H1 (cell line): Measurements from ENCODE around the gene ACSF3. TPM values are rescaled to one million over a fixed set of nuclear protein-coding genes. Genes with fewer than 3 reads are reported as not detected.

Source experiments
- CTCF ChIA-PET: fragments of 300-600 bp; sonication (Branson Sonifier 250); formaldehyde crosslinking; loops from one replicate; lab custom pipeline; 2021; ENCODE audit not compliant: partially characterized antibody; lab: Charles Lee
- POLR2A ChIA-PET: fragments of 300-600 bp; sonication (Branson Sonifier 250); formaldehyde crosslinking; loops from one replicate; lab custom pipeline; 2021; ENCODE audit warnings: inconsistent platforms; ENCODE audit not compliant: partially characterized antibody; lab: Charles Lee
- DNase-seq, 2 experiments: peaks; one replicate each; pipeline versions ENCODE4 v3.0.0 to v3.0.0-alpha.2; 2010 to 2022; ENCODE audit warnings: low spot score in 2 of 2, low read depth in 1 of 2, mixed read lengths in 1 of 2
- FAIRE-seq: peaks from 2 replicates; lab custom pipeline; 2011; peaks lifted over from hg19 to GRCh38; lab: Jason Lieb, UNC
- H2AFZ ChIP-seq: 2 replicates; pipeline ENCODE4 v1.8.1; 2012; ENCODE audit warnings: low read length, inconsistent platforms
- H2AK5ac ChIP-seq: 2 replicates; pipeline ENCODE4 v1.6.1; 2013; ENCODE audit warnings: low read depth, low read length
- H2BK120ac ChIP-seq: replicated peaks from 2 replicates; pipeline ENCODE3; 2013; ENCODE audit warnings: low read depth, low read length, inconsistent platforms
- H2BK12ac ChIP-seq: 2 replicates; pipeline ENCODE4 v1.6.1; 2013; ENCODE audit warnings: low read depth, low read length
- H2BK15ac ChIP-seq: 2 replicates; pipeline ENCODE4 v1.6.1; 2013; ENCODE audit warnings: low read length
- H2BK20ac ChIP-seq: 2 replicates; pipeline ENCODE4 v1.6.1; 2013; ENCODE audit warnings: low read length
- H2BK5ac ChIP-seq: 2 replicates; pipeline ENCODE4 v1.6.1; 2013; ENCODE audit warnings: low read depth, low read length
- H3K14ac ChIP-seq: 2 replicates; pipeline ENCODE4 v1.6.1; 2013; ENCODE audit warnings: inconsistent platforms; ENCODE audit not compliant: insufficient read length
- H3K18ac ChIP-seq: 2 replicates; pipeline ENCODE4 v1.6.1; 2013; ENCODE audit warnings: low read length; ENCODE audit errors: extremely low read depth
- H3K23ac ChIP-seq: 2 replicates; pipeline ENCODE4 v1.6.1; 2013; ENCODE audit warnings: inconsistent platforms; ENCODE audit not compliant: insufficient read length
- H3K23me2 ChIP-seq: 2 replicates; pipeline ENCODE4 v1.6.1; 2013; ENCODE audit warnings: low read depth, low read length
- H3K27ac ChIP-seq: 2 replicates; pipeline ENCODE4 v1.6.1; 2011; ENCODE audit warnings: low read depth, low read length, inconsistent platforms
- H3K27me3 ChIP-seq, 4 experiments: replicated peaks in 1 of 4; 1 replicate in 1 of 4; 2 replicates in 3 of 4; pipeline versions ENCODE4 v1.6.1 to v1.8.1; 2011 to 2013; ENCODE audit warnings: low read length in 3 of 4, mild to moderate bottlenecking in 3 of 4, inconsistent platforms in 2 of 4, mixed read lengths in 2 of 4, moderate library complexity in 1 of 4; ENCODE audit not compliant: control insufficient read depth in 3 of 4, insufficient read depth in 3 of 4; ENCODE audit errors: extremely low read depth in 1 of 4
- H3K36me3 ChIP-seq, 4 experiments: 2 replicates each; pipeline versions ENCODE4 v1.6.1 to v1.8.1; 2011 to 2013; ENCODE audit warnings: mild to moderate bottlenecking in 4 of 4, low read length in 3 of 4, moderate library complexity in 2 of 4, control low read depth in 1 of 4, inconsistent platforms in 1 of 4; ENCODE audit not compliant: insufficient read depth in 4 of 4, control insufficient read depth in 2 of 4
- H3K4ac ChIP-seq: replicated peaks from 2 replicates; pipeline ENCODE3; 2013; ENCODE audit warnings: low read length, low read depth, mixed read lengths, inconsistent platforms; ENCODE audit not compliant: insufficient read length
- H3K4me1 ChIP-seq, 4 experiments: replicated peaks in 1 of 4; 1 replicate in 1 of 4; 2 replicates in 3 of 4; pipeline versions ENCODE4 v1.6.1 to v1.8.1; 2011 to 2013; ENCODE audit warnings: low read length in 3 of 4, inconsistent platforms in 2 of 4, mixed read lengths in 1 of 4; ENCODE audit not compliant: insufficient read depth in 4 of 4, control insufficient read depth in 3 of 4
- H3K4me2 ChIP-seq, 2 experiments: 2 replicates each; pipeline versions ENCODE4 v1.6.1 to v1.8.1; 2011 to 2013; ENCODE audit warnings: low read depth in 2 of 2, low read length in 2 of 2, control low read depth in 1 of 2, inconsistent platforms in 1 of 2, mild to moderate bottlenecking in 1 of 2; ENCODE audit not compliant: insufficient read depth in 1 of 2
- H3K4me3 ChIP-seq, 4 experiments: fragments of 200-600, 300-600 bp in 1 of 4; sonication (generic), shearing (Covaris generic), sonication (Bioruptor Twin) in 1 of 4; 2 replicates each; pipeline versions ENCODE4 v1.5.1 to v1.8.1; 2011 to 2016; ENCODE audit warnings: low read length in 4 of 4, low read depth in 3 of 4, control low read depth in 2 of 4, inconsistent platforms in 2 of 4, mild to moderate bottlenecking in 2 of 4, mixed read lengths in 1 of 4, moderate library complexity in 1 of 4; ENCODE audit not compliant: insufficient read depth in 2 of 4; ENCODE audit errors: extremely low read depth in 1 of 4
- H3K56ac ChIP-seq: replicated peaks from 2 replicates; pipeline ENCODE3; 2013; ENCODE audit warnings: low read depth, mild to moderate bottlenecking, mixed read lengths, low read length, inconsistent platforms; ENCODE audit not compliant: insufficient read length
- H3K79me1 ChIP-seq: 2 replicates; pipeline ENCODE4 v1.6.1; 2013; ENCODE audit warnings: low read depth, low read length, control low read depth
- H3K79me2 ChIP-seq, 2 experiments: 2 replicates each; pipeline versions ENCODE4 v1.6.1 to v1.8.1; 2012 to 2013; ENCODE audit warnings: low read length in 2 of 2, mild to moderate bottlenecking in 2 of 2, inconsistent platforms in 1 of 2; ENCODE audit not compliant: insufficient read depth in 2 of 2, control insufficient read depth in 1 of 2
- H3K9ac ChIP-seq, 4 experiments: replicated peaks in 1 of 4; 1 replicate in 1 of 4; 2 replicates in 3 of 4; pipeline versions ENCODE4 v1.6.1 to v1.8.1; 2011 to 2013; ENCODE audit warnings: low read depth in 3 of 4, low read length in 3 of 4, control low read depth in 2 of 4, mild to moderate bottlenecking in 2 of 4, moderate library complexity in 2 of 4, inconsistent platforms in 1 of 4; ENCODE audit errors: extremely low read depth in 1 of 4
- H3K9me3 ChIP-seq, 2 experiments: 2 replicates each; pipeline versions ENCODE4 v1.6.1 to v1.8.1; 2012 to 2013; ENCODE audit warnings: mild to moderate bottlenecking in 2 of 2, moderate library complexity in 2 of 2, control low read depth in 1 of 2, inconsistent platforms in 1 of 2, low read depth in 1 of 2, low read length in 1 of 2, mixed read lengths in 1 of 2; ENCODE audit not compliant: insufficient read depth in 2 of 2
- H4K20me1 ChIP-seq, 2 experiments: replicated peaks in 1 of 2; 2 replicates each; pipeline versions ENCODE3 to v1.8.1; 2011 to 2013; ENCODE audit warnings: inconsistent platforms in 2 of 2, low read length in 2 of 2, mild to moderate bottlenecking in 1 of 2; ENCODE audit not compliant: insufficient read depth in 2 of 2, control insufficient read depth in 1 of 2
- H4K5ac ChIP-seq: 2 replicates; pipeline ENCODE4 v1.6.1; 2013; ENCODE audit warnings: low read length, low read depth, mixed read lengths, inconsistent platforms; ENCODE audit not compliant: insufficient read length
- H4K8ac ChIP-seq: 2 replicates; pipeline ENCODE4 v1.8.0; 2013; ENCODE audit warnings: mild to moderate bottlenecking, moderate library complexity, low read length, inconsistent platforms; ENCODE audit not compliant: insufficient read depth; ENCODE audit errors: extremely low read depth
- H4K91ac ChIP-seq: replicated peaks from 2 replicates; pipeline ENCODE3; 2013; ENCODE audit warnings: low read length, mixed read lengths, inconsistent platforms; ENCODE audit not compliant: insufficient read length
- RFX5 ChIP-seq: IDR thresholded peaks from 2 replicates; pipeline ENCODE4 v1.6.1; 2011; ENCODE audit warnings: low read depth, low read length, improper control_type of control experiment, borderline replicate concordance
- SIN3A ChIP-seq, 2 experiments: IDR thresholded peaks in 1 of 2; conservative IDR thresholded peaks in 1 of 2; 2 replicates each; pipeline ENCODE4 v1.6.1; 2011 to 2012; ENCODE audit warnings: low read length in 2 of 2, improper control_type of control experiment in 1 of 2, low read depth in 1 of 2, mild to moderate bottlenecking in 1 of 2
- WGBS, 2 experiments: shearing (Covaris generic) in 1 of 2; methylation state at CpG; one replicate each; pipeline versions ENCODE4 v1.1.6 to v1.1.7; 2013 to 2015; ENCODE audit warnings: low lambda C conversion rate in 2 of 2, mixed read lengths in 2 of 2, inconsistent platforms in 1 of 2, low coverage in 1 of 2, missing lambda C conversion rate in 1 of 2; ENCODE audit not compliant: insufficient replicate concordance in 2 of 2, insufficient coverage in 1 of 2, insufficient read length in 1 of 2; ENCODE audit errors: extremely low coverage in 1 of 2, missing lambda C conversion rate in 1 of 2; 5-methylcytosine and 5-hydroxymethylcytosine counted together
- polyA plus RNA-seq, 7 experiments: library from polyadenylated mRNA; depleted of rRNA in 3 of 7; stranded (reverse) in 5 of 7; unstranded in 2 of 7; fragments of >200 nt in 5 of 7; fragments of 200-250 nt in 2 of 7; gene quantifications; 1 replicate in 5 of 7; 2 replicates in 1 of 7; 4 replicates in 1 of 7; pipeline versions ENCODE4 v1.2.1 to v1.2.3, GENCODE V29; 2011 to 2013; ENCODE audit warnings: missing spikeins in 2 of 7, mixed read lengths in 2 of 7
- total RNA-seq: library from RNA; stranded (reverse); fragmentation: NEBNext Ultra II Directional; extraction: Animal tissue kit (Norgen Biotek cat#: 25700); gene quantifications from 2 replicates; pipeline ENCODE4 v1.2.1, GENCODE V29; 2021

The ACSF3 gene
- total and polyA plus RNA-seq, 2 of the 8 experiments (the other 6 are each of a cell fraction or from before 2014, with no cell fraction given) = 15.6 to 22.9 TPM

DNA sequence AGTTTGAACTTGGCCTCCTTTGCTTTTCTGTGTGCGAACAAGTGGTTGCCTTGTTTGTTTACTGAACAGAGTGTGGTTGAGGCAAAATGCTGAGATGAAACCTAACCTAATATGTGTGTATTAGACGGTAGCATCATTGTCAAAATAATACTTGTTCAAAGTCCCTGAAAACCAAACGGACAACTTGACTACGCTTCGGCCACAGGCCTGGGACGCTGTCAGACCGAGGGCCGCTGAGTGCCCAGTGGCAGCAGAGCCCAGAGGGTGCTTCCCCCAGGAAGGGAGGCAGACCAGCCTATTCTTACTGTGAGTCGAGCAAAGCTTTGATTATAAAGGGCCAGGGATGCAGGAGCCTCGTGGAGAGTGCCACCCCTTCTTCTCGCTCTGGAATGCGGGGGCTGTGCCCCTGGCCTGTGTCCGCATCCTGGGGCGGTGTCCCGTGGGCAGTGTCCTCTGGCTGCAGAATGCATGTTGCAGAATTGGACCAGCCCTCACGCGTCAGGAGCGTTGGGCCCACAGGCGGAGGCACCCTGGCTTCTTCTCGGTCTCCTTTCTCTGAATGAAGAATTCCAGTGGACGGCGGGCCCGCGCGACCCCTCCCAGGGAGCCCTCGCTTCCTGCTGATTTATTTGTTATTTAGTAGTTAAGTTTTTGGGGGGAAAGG, 5.2 kb downstream of the ACSF3 start:
- TF ChIP-seq SIN3A (conservative IDR thresholded peaks at IDR 0.05 in 1 of 2, IDR thresholded peaks at IDR 0.05 in 1 of 2; ENCODE audit: low read depth in 1 of 2, low read length in 2 of 2) (no peak), RFX5 (no peak)
- Histone ChIP-seq H2BK5ac (no peak overlapping the region), H3K23me2 (peaks cover 6% of the 10 kb centered on the region; the same call in 1 of the 2 replicates), H3K9ac (no peak overlapping the region; a peak in 1 of 7 replicates), H3K14ac (no peak overlapping the region), H3K56ac (no peak overlapping the region), H2BK12ac (no peak overlapping the region), H4K5ac (no peak overlapping the region), H2AK5ac (no peak overlapping the region), H3K23ac (no peak overlapping the region), H3K4me2 (no peak overlapping the region), H3K4me1 (peaks cover 4 to 19% (median 11%) of the 10 kb centered on the region in 4 experiments; a peak in 6 of 7 replicates), H4K8ac (no peak overlapping the region), H2BK20ac (no peak overlapping the region), H4K20me1 (peaks cover 2 to 20% of the 10 kb centered on the region in 2 experiments), H3K9me3 (no peaks in the 10 kb centered on the region), H3K36me3 (peaks cover 0 to 13% (median 11%) of the 10 kb centered on the region in 4 experiments; a peak in 5 of 8 replicates), H3K27ac (no peak overlapping the region), H3K4ac (no peak overlapping the region), H3K27me3 (no peaks in the 10 kb centered on the region; a peak in 2 of 7 replicates), H2BK120ac (no peak overlapping the region), H3K79me2 (peaks cover 0 to 48% of the 10 kb centered on the region in 2 experiments; a peak in 2 of 4 replicates), H3K4me3 (no peak overlapping the region), H3K79me1 (peaks cover 21% of the 10 kb centered on the region), H2BK15ac (no peak overlapping the region), H2AFZ (no peak overlapping the region), H3K18ac (no peak overlapping the region), H4K91ac (no peak overlapping the region)
- FAIRE-seq (no peak), DNase-seq (no peak)
- 97% methylated on average over 21 of the region's 26 CpGs; no CpG with 5 or more reads in 1 of the 2 experiments for WGBS, 2 experiments
- POLR2A ChIA-PET = interaction anchor here (3.1 kb wide), 1 partner anchor 14 kb away, joined by 10 read pairs; no protein-coding TSS in a partner anchor
- CTCF ChIA-PET = interaction anchor here (0.6 to 2.2 kb wide), 6 partner anchors 11 to 311 kb away, joined by 3 to 5 read pairs (median 3); no protein-coding TSS in a partner anchor
